Endothelial cell of umbilical vein (primary cell): ENCODE results near the gene NXPH1. TPM values are rescaled to one million over a fixed set of nuclear protein-coding genes. Genes with fewer than 3 reads are reported as not detected.

Experiments
- BruUV-seq: library from RNA; stranded (reverse); fragments of 400-500 nt; replicated peaks from 2 replicates; lab custom pipeline; 2021; lab: Mats Ljungman, UMichigan
- CTCF ChIA-PET: fragments of 300-600, 350-600 bp; sonication (Branson Sonifier 250); formaldehyde crosslinking; loops from one replicate; lab custom pipeline; 2021; ENCODE audit warnings: antibody characterized with exemption, inconsistent platforms; lab: Charles Lee
- POLR2A ChIA-PET: fragments of 300-600, 350-600 bp; sonication (Branson Sonifier 250); formaldehyde crosslinking; loops from one replicate; lab custom pipeline; 2021; ENCODE audit warnings: antibody characterized with exemption, inconsistent platforms; lab: Charles Lee
- DNase-seq: peaks from one replicate; pipeline ENCODE4 v3.0.0-alpha.2; 2011; ENCODE audit warnings: low read depth, low spot score
- FAIRE-seq: peaks from 2 replicates; lab custom pipeline; 2011; peaks lifted over from hg19 to GRCh38; lab: Jason Lieb, UNC
- H2AFZ ChIP-seq: 2 replicates; pipeline ENCODE4 v1.6.0; 2012; ENCODE audit warnings: low read depth, low read length, control low read depth, inconsistent platforms
- H3K27ac ChIP-seq: 2 replicates; pipeline ENCODE4 v1.5.1; 2011; ENCODE audit warnings: low read depth, mild to moderate bottlenecking, control low read depth, low read length, moderate library complexity; ENCODE audit not compliant: insufficient read depth
- H3K27me3 ChIP-seq, 2 experiments: 2 replicates each; pipeline versions ENCODE4 v1.6.0 to v1.6.1; 2011; ENCODE audit warnings: low read length in 2 of 2, mixed read lengths in 1 of 2; ENCODE audit not compliant: control insufficient read depth in 2 of 2, insufficient read depth in 2 of 2
- H3K36me3 ChIP-seq, 2 experiments: 2 replicates in 1 of 2; 3 replicates in 1 of 2; pipeline ENCODE4 v1.5.1; 2011; ENCODE audit warnings: low read length in 2 of 2, mild to moderate bottlenecking in 1 of 2, moderate library complexity in 1 of 2; ENCODE audit not compliant: control insufficient read depth in 2 of 2, insufficient read depth in 2 of 2; ENCODE audit errors: extremely low read depth in 1 of 2
- H3K4me1 ChIP-seq: 3 replicates; pipeline ENCODE4 v1.5.1; 2011; ENCODE audit warnings: mild to moderate bottlenecking, low read length; ENCODE audit not compliant: control insufficient read depth, insufficient read depth; ENCODE audit errors: extremely low read depth
- H3K4me2 ChIP-seq: 2 replicates; pipeline ENCODE4 v1.6.1; 2011; ENCODE audit warnings: low read length, control low read depth, mixed read lengths; ENCODE audit not compliant: insufficient read depth
- H3K4me3 ChIP-seq, 3 experiments: fragments of 200-600 bp in 1 of 3; sonication (generic), shearing (Covaris generic) in 1 of 3; replicated peaks in 1 of 3; 2 replicates each; pipeline ENCODE4 v1.5.1; 2011 to 2016; ENCODE audit warnings: control low read depth in 3 of 3, low read length in 3 of 3, mild to moderate bottlenecking in 2 of 3, inconsistent platforms in 1 of 3, low read depth in 1 of 3, moderate library complexity in 1 of 3; ENCODE audit not compliant: insufficient read depth in 1 of 3
- H3K79me2 ChIP-seq: 2 replicates; pipeline ENCODE4 v1.6.0; 2012; ENCODE audit warnings: low read length, inconsistent platforms; ENCODE audit not compliant: control insufficient read depth, insufficient read depth
- H3K9ac ChIP-seq: replicated peaks from 2 replicates; pipeline ENCODE3; 2011; ENCODE audit warnings: low read length, control low read depth; ENCODE audit not compliant: insufficient read depth; ENCODE audit errors: extremely low read depth
- H3K9me1 ChIP-seq: replicated peaks from 3 replicates; pipeline ENCODE4 v1.6.0; 2011; ENCODE audit warnings: mild to moderate bottlenecking, low read length; ENCODE audit not compliant: control insufficient read depth, insufficient read depth; ENCODE audit errors: extremely low read depth
- H3K9me3 ChIP-seq: replicated peaks from 2 replicates; pipeline ENCODE4 v1.5.1; 2012; ENCODE audit warnings: low read length, inconsistent platforms; ENCODE audit not compliant: control insufficient read depth, insufficient read depth
- H4K20me1 ChIP-seq: replicated peaks from 2 replicates; pipeline ENCODE3; 2011; ENCODE audit warnings: mild to moderate bottlenecking, low read length; ENCODE audit not compliant: control insufficient read depth, insufficient read depth; ENCODE audit errors: extremely low read depth
- FOS ChIP-seq: IDR thresholded peaks from 2 replicates; pipeline ENCODE4 v1.6.1; 2011; ENCODE audit warnings: mild to moderate bottlenecking, low read length, moderate library complexity, borderline replicate concordance; ENCODE audit not compliant: insufficient read depth
- JUN ChIP-seq: IDR thresholded peaks from 2 replicates; pipeline ENCODE4 v1.6.1; 2011; ENCODE audit warnings: borderline replicate concordance, low read depth; ENCODE audit not compliant: insufficient read length, insufficient read depth
- POLR2A ChIP-seq: IDR thresholded peaks from 2 replicates; pipeline ENCODE4 v1.6.1; 2012; ENCODE audit warnings: low read depth, mild to moderate bottlenecking, control low read depth, low read length
- POLR2AphosphoS5 ChIP-seq: IDR thresholded peaks from 2 replicates; pipeline ENCODE4 v1.6.1; 2012; ENCODE audit warnings: low read depth, mild to moderate bottlenecking, control low read depth, low read length, moderate library complexity; ENCODE audit not compliant: insufficient read depth
- dilution Hi-C: fragments of 300-500 bp; cut with MboI; formaldehyde crosslinking; loops from one replicate; pipeline ENCODE4 v1.15.0; 2019; ENCODE audit warnings: low sequenced_read_pairs; ENCODE audit not compliant: extremely low pct_ligation_motif_present
- intact Hi-C: fragments of 100-400 bp; cut with micrococcal nuclease; formaldehyde crosslinking; loops from one replicate; pipeline ENCODE4 v1.10.0; 2022
- polyA plus RNA-seq, 4 experiments: library from polyadenylated mRNA; depleted of rRNA in 3 of 4; stranded (reverse) in 3 of 4; unstranded in 1 of 4; fragments of >200 nt; gene quantifications; 2 replicates each; pipeline versions ENCODE4 v1.2.1 to v1.2.3, GENCODE V29; 2011 to 2012; ENCODE audit warnings: missing spikeins in 1 of 4
- total RNA-seq: library from RNA; stranded (reverse); gene quantifications from 2 replicates; pipeline ENCODE4 v1.2.3, GENCODE V29; 2021
- TF ChIP-seq, protein P1 (sequence below), 2 donors: IDR thresholded peaks; 1 replicate in 1 of 2; 2 replicates in 1 of 2; pipeline ENCODE4 v1.5.1; 2011; ENCODE audit warnings: low read length in 2 of 2, mild to moderate bottlenecking in 2 of 2, moderate library complexity in 2 of 2, control low read depth in 1 of 2, inconsistent platforms in 1 of 2, low read depth in 1 of 2; ENCODE audit not compliant: insufficient read depth in 1 of 2; ENCODE audit errors: extremely low read depth in 1 of 2
- TF ChIP-seq, protein P2 (sequence below): IDR thresholded peaks from 2 replicates; pipeline ENCODE4 v1.6.1; 2011; ENCODE audit not compliant: insufficient read depth, insufficient read length

NXPH1 gene
- total and polyA plus RNA-seq, 2 donors (not counting 3 experiments of a cell fraction or from before 2014, with no cell fraction given): not detected

DNA sequence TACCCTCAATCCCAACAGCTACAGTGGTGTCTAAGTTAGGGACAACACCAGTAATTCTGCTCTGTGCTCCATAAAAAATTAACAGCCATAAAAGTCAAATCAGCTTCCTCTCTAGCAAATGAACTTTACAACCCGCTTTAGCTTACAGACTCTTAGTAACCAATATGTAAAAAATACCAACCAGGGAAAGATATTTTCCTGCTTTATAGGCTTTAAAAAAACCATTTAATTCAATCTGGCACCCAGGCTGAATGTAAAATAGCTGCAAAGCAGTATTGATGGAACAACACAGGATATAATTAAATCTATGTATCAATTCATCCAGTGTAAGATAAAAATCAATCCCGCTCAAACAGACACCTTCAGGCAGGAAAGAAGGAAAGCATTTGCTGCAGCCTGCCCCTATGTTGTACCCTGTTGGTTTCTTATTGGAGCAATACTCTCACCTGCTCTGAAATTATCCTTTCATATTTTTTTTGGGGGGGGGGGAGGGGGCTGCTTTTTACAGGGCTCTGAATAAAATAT, 98.6 kb downstream of the NXPH1 start:
- FAIRE-seq: no peak
- no peak for TF ChIP-seq JUN
- Histone ChIP-seq H3K27me3 (no peaks in the 10 kb centered on the region), H3K9me3 (peaks cover 7% of the 10 kb centered on the region), H2AFZ (no peak overlapping the region), H3K27ac (no peak overlapping the region), H3K79me2 (no peaks in the 10 kb centered on the region), H3K9me1 (no peaks in the 10 kb centered on the region), H4K20me1 (no peaks in the 10 kb centered on the region), H3K4me1 (no peaks in the 10 kb centered on the region), H3K4me3 (no peak overlapping the region), H3K4me2 (no peak overlapping the region), H3K9ac (no peak overlapping the region), H3K36me3 (no peaks in the 10 kb centered on the region)
- BruUV-seq: no TSS peak
- ChIA-PET CTCF (no interaction called here), POLR2A (no interaction called here)
- intact Hi-C loops (no loop called here), dilution Hi-C loops (no loop called here)
- no peak for DNase-seq

DNA sequence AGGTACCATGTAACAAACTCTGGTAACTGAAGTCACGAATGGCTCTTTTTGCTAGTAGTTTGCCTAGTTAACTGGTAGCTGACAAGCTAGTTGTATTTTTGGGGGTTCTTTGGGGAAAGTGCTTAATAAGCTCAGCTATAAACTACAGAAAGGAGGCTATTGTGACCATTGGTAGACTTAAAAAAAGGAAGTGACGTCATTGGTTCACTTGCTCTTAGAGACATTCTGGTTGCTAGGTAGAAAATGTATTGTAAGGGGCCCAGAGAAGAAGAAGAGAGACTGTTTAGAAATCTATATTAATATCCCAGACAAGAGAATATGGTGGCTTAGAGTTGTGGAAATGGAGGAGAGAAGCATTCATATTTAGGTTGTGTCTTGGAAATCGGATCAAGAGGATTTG, 103.0 kb downstream of the NXPH1 start:
- ChIA-PET POLR2A (no interaction called here), CTCF (no interaction called here)
- Histone ChIP-seq H3K4me1 (no peaks in the 10 kb centered on the region), H3K36me3 (no peaks in the 10 kb centered on the region), H3K9ac (no peak overlapping the region), H3K27ac (no peak overlapping the region), H3K79me2 (no peaks in the 10 kb centered on the region), H3K27me3 (no peaks in the 10 kb centered on the region), H2AFZ (no peak overlapping the region), H4K20me1 (no peaks in the 10 kb centered on the region), H3K4me3 (no peak overlapping the region), H3K4me2 (no peak overlapping the region), H3K9me1 (no peaks in the 10 kb centered on the region), H3K9me3 (peaks cover 4% of the 10 kb centered on the region)
- DNase-seq: no peak
- TF ChIP-seq FOS (no peak), JUN (no peak), POLR2A (no peak), POLR2AphosphoS5 (no peak)
- TF ChIP-seq, protein P1, sequence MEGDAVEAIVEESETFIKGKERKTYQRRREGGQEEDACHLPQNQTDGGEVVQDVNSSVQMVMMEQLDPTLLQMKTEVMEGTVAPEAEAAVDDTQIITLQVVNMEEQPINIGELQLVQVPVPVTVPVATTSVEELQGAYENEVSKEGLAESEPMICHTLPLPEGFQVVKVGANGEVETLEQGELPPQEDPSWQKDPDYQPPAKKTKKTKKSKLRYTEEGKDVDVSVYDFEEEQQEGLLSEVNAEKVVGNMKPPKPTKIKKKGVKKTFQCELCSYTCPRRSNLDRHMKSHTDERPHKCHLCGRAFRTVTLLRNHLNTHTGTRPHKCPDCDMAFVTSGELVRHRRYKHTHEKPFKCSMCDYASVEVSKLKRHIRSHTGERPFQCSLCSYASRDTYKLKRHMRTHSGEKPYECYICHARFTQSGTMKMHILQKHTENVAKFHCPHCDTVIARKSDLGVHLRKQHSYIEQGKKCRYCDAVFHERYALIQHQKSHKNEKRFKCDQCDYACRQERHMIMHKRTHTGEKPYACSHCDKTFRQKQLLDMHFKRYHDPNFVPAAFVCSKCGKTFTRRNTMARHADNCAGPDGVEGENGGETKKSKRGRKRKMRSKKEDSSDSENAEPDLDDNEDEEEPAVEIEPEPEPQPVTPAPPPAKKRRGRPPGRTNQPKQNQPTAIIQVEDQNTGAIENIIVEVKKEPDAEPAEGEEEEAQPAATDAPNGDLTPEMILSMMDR (IDR thresholded peaks at IDR 0.05; ENCODE audit: extremely low read depth in 1 of 2, insufficient read depth in 1 of 2, low read depth in 1 of 2, low read length in 2 of 2): no peak
- TF ChIP-seq, protein P2, sequence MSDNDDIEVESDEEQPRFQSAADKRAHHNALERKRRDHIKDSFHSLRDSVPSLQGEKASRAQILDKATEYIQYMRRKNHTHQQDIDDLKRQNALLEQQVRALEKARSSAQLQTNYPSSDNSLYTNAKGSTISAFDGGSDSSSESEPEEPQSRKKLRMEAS: no peak
- BruUV-seq: no TSS peak
- intact Hi-C loops: no loop called here
- FAIRE-seq: no peak
- dilution Hi-C loops: no loop called here
